HG03565 (cell line): ENCODE results near the gene CMTM6.
"Not testable (repeated sequence)": the region's sequence is repeated elsewhere in the genome, so short reads cannot be mapped to it uniquely, and the experiment has no call there.

Source experiments
- ATAC-seq: cut with Tn5 transposase; IDR thresholded peaks from one replicate; pipeline ENCODE4 v1.9.1; 2021; ENCODE audit warnings: mild to moderate bottlenecking, moderate library complexity; ENCODE audit not compliant: unreplicated experiment

CMTM6 gene

GRCh38 chr3:32467333-32468070 is 35.1 kb downstream of the CMTM6 start:
- no peak for ATAC-seq

- not testable (repeated sequence) for ATAC-seq
Measured at GRCh38 chr3:32466808-32467207, 35.8 kb downstream of the CMTM6 start.

GRCh38 chr3:32464726-32465125 is 37.9 kb downstream of the CMTM6 start:
- ATAC-seq: not testable (repeated sequence)

- ATAC-seq: not testable (repeated sequence)
Measured at GRCh38 chr3:32463415-32463814, 39.2 kb downstream of the CMTM6 start.

GRCh38 chr3:32462191-32462986 is 40.3 kb downstream of the CMTM6 start:
- not testable (repeated sequence) for ATAC-seq

GRCh38 chr3:32460817-32461496 is 41.7 kb downstream of the CMTM6 start:
- ATAC-seq: not testable (repeated sequence)

GRCh38 chr3:32460031-32460749 is 42.5 kb downstream of the CMTM6 start:
- peak; percentile 71 for ATAC-seq

- no peak for ATAC-seq
Measured at GRCh38 chr3:32459450-32459849, 43.2 kb downstream of the CMTM6 start.

- no peak for ATAC-seq
Measured at GRCh38 chr3:32457971-32458471, 44.6 kb downstream of the CMTM6 start.

- no peak for ATAC-seq
Measured at GRCh38 chr3:32456429-32457130, 46.1 kb downstream of the CMTM6 start.

- ATAC-seq: peak; percentile 37
Measured at GRCh38 chr3:32455609-32456428, 46.8 kb downstream of the CMTM6 start.

- no peak for ATAC-seq
Measured at GRCh38 chr3:32454731-32455608, 47.7 kb downstream of the CMTM6 start.

GRCh38 chr3:32454111-32454510 is 48.5 kb downstream of the CMTM6 start:
- no peak for ATAC-seq

GRCh38 chr3:32453346-32453745 is 49.3 kb downstream of the CMTM6 start:
- no peak for ATAC-seq

- no peak for ATAC-seq
Measured at GRCh38 chr3:32452009-32452408, 50.6 kb downstream of the CMTM6 start.

GRCh38 chr3:32450992-32451659 is 51.5 kb downstream of the CMTM6 start:
- ATAC-seq: no peak

- no peak for ATAC-seq
Measured at GRCh38 chr3:32450426-32450825, 52.2 kb downstream of the CMTM6 start.

- ATAC-seq: no peak
Measured at GRCh38 chr3:32449691-32450090, 53.0 kb downstream of the CMTM6 start.
